ENCODE data around the gene PSTPIP2. TPM values are rescaled to one million over a fixed set of nuclear protein-coding genes. Genes with fewer than 3 reads are reported as not detected.
"Not testable (repeated sequence)": the region's sequence is repeated elsewhere in the genome, so short reads cannot be mapped to it uniquely, and the experiment has no call there.

The PSTPIP2 gene
- total RNA-seq, 2 experiments from 2014 or later = 9.4 to 9.7 TPM

- H3K27me3 Mint-ChIP-seq = no peaks in the 10 kb centered on the region
- POLR2A ChIA-PET = no interaction called here
- no peak for DNase-seq
- H3K4me3 Mint-ChIP-seq = no peak overlapping the region
- H3K36me3 Mint-ChIP-seq (ENCODE audit: low read depth) = peaks cover 9% of the 10 kb centered on the region
- CTCF ChIA-PET = interaction anchor here (0.7 to 1.0 kb wide), 2 partner anchors 30 to 370 kb away, joined by 4 read pairs; no protein-coding TSS in a partner anchor
- H3K4me1 Mint-ChIP-seq = no peaks in the 10 kb centered on the region
- no peak overlapping the region for H3K27ac Mint-ChIP-seq
- no peaks in the 10 kb centered on the region for H3K9me3 Mint-ChIP-seq
Measured at GRCh38 chr18:45991788-45992187, 80.3 kb downstream of the PSTPIP2 start.

GRCh38 chr18:45984546-45985235 lies 87.4 kb downstream of the PSTPIP2 start:
- Mint-ChIP-seq H3K27me3 (no peaks in the 10 kb centered on the region), H3K4me3 (no peak overlapping the region), H3K27ac (no peak overlapping the region), H3K36me3 (ENCODE audit: low read depth) (peaks cover 1% of the 10 kb centered on the region), H3K9me3 (no peaks in the 10 kb centered on the region), H3K4me1 (no peaks in the 10 kb centered on the region)
- DNase-seq = no peak
- ChIA-PET POLR2A (no interaction called here), CTCF (interaction anchor here (1.3 to 2.5 kb wide), 2 partner anchors 9 kb away, joined by 3 to 7 read pairs; no protein-coding TSS in a partner anchor)

- H3K4me1 Mint-ChIP-seq = peaks cover under 1% of the 10 kb centered on the region
- H3K27ac Mint-ChIP-seq = no peak overlapping the region
- ChIA-PET CTCF (interaction anchor here (0.6 to 1.6 kb wide), 2 partner anchors 92 to 816 kb away, joined by 3 to 5 read pairs; no protein-coding TSS in a partner anchor), POLR2A (no interaction called here)
- H3K27me3 Mint-ChIP-seq = no peaks in the 10 kb centered on the region
- H3K4me3 Mint-ChIP-seq = no peak overlapping the region
- no peaks in the 10 kb centered on the region for H3K36me3 Mint-ChIP-seq (ENCODE audit: low read depth)
- no peaks in the 10 kb centered on the region for H3K9me3 Mint-ChIP-seq
- no peak for DNase-seq
Measured at GRCh38 chr18:45981821-45982220, 90.2 kb downstream of the PSTPIP2 start.

- Mint-ChIP-seq H3K36me3 (ENCODE audit: low read depth) (no peaks in the 10 kb centered on the region), H3K9me3 (no peaks in the 10 kb centered on the region), H3K27ac (no peak overlapping the region), H3K4me1 (peaks cover 6% of the 10 kb centered on the region), H3K4me3 (no peak overlapping the region), H3K27me3 (no peaks in the 10 kb centered on the region)
- CTCF ChIA-PET = no interaction called here
- POLR2A ChIA-PET = no interaction called here
- DNase-seq = no peak
Measured at GRCh38 chr18:45980229-45980628, 91.8 kb downstream of the PSTPIP2 start.

GRCh38 chr18:45978084-45978483 lies 94.0 kb downstream of the PSTPIP2 start:
- DNase-seq = no peak
- Mint-ChIP-seq H3K36me3 (ENCODE audit: low read depth) (no peaks in the 10 kb centered on the region), H3K4me3 (no peak overlapping the region), H3K4me1 (peaks cover 12% of the 10 kb centered on the region), H3K27ac (no peak overlapping the region), H3K27me3 (no peaks in the 10 kb centered on the region), H3K9me3 (no peaks in the 10 kb centered on the region)
- CTCF ChIA-PET = no interaction called here
- POLR2A ChIA-PET = no interaction called here

GRCh38 chr18:45976974-45977373 lies 95.1 kb downstream of the PSTPIP2 start:
- Mint-ChIP-seq H3K4me3 (no peak overlapping the region), H3K27ac (no peak overlapping the region), H3K4me1 (peaks cover 15% of the 10 kb centered on the region), H3K27me3 (no peaks in the 10 kb centered on the region), H3K36me3 (ENCODE audit: low read depth) (no peaks in the 10 kb centered on the region), H3K9me3 (no peaks in the 10 kb centered on the region)
- CTCF ChIA-PET = interaction anchor here (0.7 to 1.5 kb wide), 4 partner anchors 22 to 595 kb away, joined by 3 to 4 read pairs (median 4); no protein-coding TSS in a partner anchor
- no peak for DNase-seq
- POLR2A ChIA-PET = no interaction called here

GRCh38 chr18:45976566-45976965 lies 95.5 kb downstream of the PSTPIP2 start:
- ChIA-PET CTCF (interaction anchor here (0.7 to 2.3 kb wide), 7 partner anchors 9 to 595 kb away, joined by 3 to 7 read pairs (median 4); no protein-coding TSS in a partner anchor), POLR2A (no interaction called here)
- Mint-ChIP-seq H3K9me3 (no peaks in the 10 kb centered on the region), H3K27ac (no peak overlapping the region), H3K36me3 (ENCODE audit: low read depth) (no peaks in the 10 kb centered on the region), H3K4me3 (no peak overlapping the region), H3K4me1 (peaks cover 15% of the 10 kb centered on the region), H3K27me3 (no peaks in the 10 kb centered on the region)
- no peak for DNase-seq

GRCh38 chr18:45974088-45974536 lies 97.9 kb downstream of the PSTPIP2 start:
- H3K4me3 Mint-ChIP-seq = no peak overlapping the region
- CTCF ChIA-PET = interaction anchor here (0.6 to 2.3 kb wide), 13 partner anchors 11 to 520 kb away, joined by 3 to 10 read pairs (median 4); partner anchors contain the start of gene PSTPIP2

GRCh38 chr18:45967007-45967706 lies 104.9 kb downstream of the PSTPIP2 start, which contains the start of gene EPG5:
Gene EPG5, minus strand, starts transcription at chr18:45967329. Its CDS starts 90 bp downstream, at chr18:45967239.
- CTCF ChIA-PET = no interaction called here
- Mint-ChIP-seq H3K27me3 (no peaks in the 10 kb centered on the region), H3K4me3 (peak within 1 kb of the TSS; percentile 92), H3K4me1 (peaks cover 47% of the 10 kb centered on the region), H3K9me3 (no peaks in the 10 kb centered on the region), H3K36me3 (ENCODE audit: low read depth) (peaks cover 10% of the 10 kb centered on the region), H3K27ac (peak within 1 kb of the TSS; percentile 94)
- POLR2A ChIA-PET = no interaction called here
- peak; percentile 96 for DNase-seq

More at GRCh38 chr18:45974088-45974536, 97.9 kb downstream of the PSTPIP2 start:
- peak overlapping the region; percentile 89 for H3K27ac Mint-ChIP-seq
- H3K27me3 Mint-ChIP-seq = no peaks in the 10 kb centered on the region
- no peaks in the 10 kb centered on the region for H3K9me3 Mint-ChIP-seq
- DNase-seq = peak; percentile 83
- POLR2A ChIA-PET = no interaction called here
- peaks cover 15% of the 10 kb centered on the region for H3K4me1 Mint-ChIP-seq
- H3K36me3 Mint-ChIP-seq (ENCODE audit: low read depth) = no peaks in the 10 kb centered on the region

GRCh38 chr18:45964913-45965312 lies 107.1 kb downstream of the PSTPIP2 start:
- POLR2A ChIA-PET, DNase-seq, H3K4me3 Mint-ChIP-seq, H3K9me3 Mint-ChIP-seq, H3K27me3 Mint-ChIP-seq, H3K27ac Mint-ChIP-seq: not testable (repeated sequence)
- CTCF ChIA-PET = interaction anchor here (1.1 kb wide), 1 partner anchor 11 kb away, joined by 4 read pairs; no protein-coding TSS in a partner anchor
- H3K4me1 Mint-ChIP-seq = peaks cover 57% of the 10 kb centered on the region
- peaks cover 24% of the 10 kb centered on the region for H3K36me3 Mint-ChIP-seq (ENCODE audit: low read depth)

- H3K36me3 Mint-ChIP-seq (ENCODE audit: low read depth) = peaks cover 24% of the 10 kb centered on the region
- H3K4me1 Mint-ChIP-seq = peaks cover 59% of the 10 kb centered on the region
- CTCF ChIA-PET = interaction anchor here (1.0 to 1.6 kb wide), 4 partner anchors 9 to 99 kb away, joined by 3 to 6 read pairs (median 4); no protein-coding TSS in a partner anchor
Measured at GRCh38 chr18:45962866-45963265, 109.2 kb downstream of the PSTPIP2 start.

GRCh38 chr18:45962461-45962860 lies 109.6 kb downstream of the PSTPIP2 start:
- ChIA-PET CTCF (interaction anchor here (1.0 to 1.6 kb wide), 4 partner anchors 9 to 99 kb away, joined by 3 to 6 read pairs (median 4); no protein-coding TSS in a partner anchor), POLR2A (no interaction called here)
- Mint-ChIP-seq H3K4me1 (peaks cover 55% of the 10 kb centered on the region), H3K27ac (peak overlapping the region; percentile 15), H3K27me3 (no peaks in the 10 kb centered on the region), H3K36me3 (ENCODE audit: low read depth) (peaks cover 24% of the 10 kb centered on the region), H3K9me3 (no peaks in the 10 kb centered on the region), H3K4me3 (no peak overlapping the region)
- DNase-seq = peak; percentile 12

More at GRCh38 chr18:45962866-45963265, 109.2 kb downstream of the PSTPIP2 start:
- Mint-ChIP-seq H3K4me3 (no peak overlapping the region), H3K9me3 (no peaks in the 10 kb centered on the region), H3K27me3 (no peaks in the 10 kb centered on the region), H3K27ac (peak overlapping the region; percentile 69)
- POLR2A ChIA-PET = no interaction called here
- no peak for DNase-seq

- peaks cover 41% of the 10 kb centered on the region for H3K4me1 Mint-ChIP-seq
- H3K9me3 Mint-ChIP-seq, DNase-seq, H3K27me3 Mint-ChIP-seq, H3K27ac Mint-ChIP-seq, H3K4me3 Mint-ChIP-seq, CTCF ChIA-PET: not testable (repeated sequence)
- H3K36me3 Mint-ChIP-seq (ENCODE audit: low read depth) = peaks cover 30% of the 10 kb centered on the region
- POLR2A ChIA-PET = interaction anchor here (0.6 kb wide), 1 partner anchor 114 kb away, joined by 3 read pairs; no protein-coding TSS in a partner anchor
Measured at GRCh38 chr18:45959484-45959883, 112.6 kb downstream of the PSTPIP2 start.
